GM19193 (cell line): Measurements from ENCODE around the gene KPTN.

Experiments used
- POLR2A ChIP-seq: IDR thresholded peaks from 4 replicates; pipeline ENCODE4 v1.6.1; 2011; ENCODE audit not compliant: insufficient read depth, insufficient read length; ENCODE audit errors: extremely low read depth

Gene KPTN

DNA sequence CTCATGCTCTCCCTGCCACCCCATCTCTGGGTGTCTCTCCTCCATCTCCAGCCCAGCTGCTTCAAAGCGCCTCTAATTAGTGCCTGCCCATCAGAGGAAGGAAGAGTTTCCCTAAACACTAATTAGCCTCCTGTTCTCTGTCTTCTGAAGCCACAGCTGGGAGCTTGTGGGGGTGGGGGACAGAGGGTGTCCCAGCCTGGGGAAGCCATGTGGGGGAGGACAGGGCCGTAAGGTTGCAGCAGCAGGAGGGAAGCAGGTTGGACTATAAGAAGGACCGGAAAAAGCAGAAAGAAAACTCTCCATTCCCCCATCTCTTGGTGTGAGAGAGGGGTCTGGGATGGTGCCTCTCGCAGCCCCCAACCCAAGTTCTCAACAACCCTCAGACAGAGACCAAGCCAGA, 38.5 kb downstream of the KPTN start:
- no peak for TF ChIP-seq POLR2A

DNA sequence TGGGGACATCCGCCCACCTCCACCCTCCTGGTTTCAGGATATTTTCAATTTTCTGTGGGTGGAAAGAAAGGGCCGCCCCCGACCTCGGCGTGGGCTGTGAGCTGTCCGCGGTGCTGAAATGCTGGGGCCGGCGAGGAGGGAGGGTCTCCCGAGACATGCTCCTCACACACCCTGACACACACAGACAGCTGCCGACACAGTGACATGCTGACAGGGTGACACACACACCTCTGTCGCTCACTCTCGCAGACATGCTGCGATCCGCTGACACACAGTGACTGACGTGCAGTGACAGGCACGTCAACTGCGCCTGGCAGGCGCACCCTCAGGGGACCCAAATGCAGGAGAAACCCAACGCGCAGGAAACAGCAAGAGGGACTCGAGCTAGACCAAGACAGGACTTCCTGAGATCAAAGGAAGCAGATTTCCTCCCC, 39.6 kb downstream of the KPTN start:
- TF ChIP-seq POLR2A, result no peak

DNA sequence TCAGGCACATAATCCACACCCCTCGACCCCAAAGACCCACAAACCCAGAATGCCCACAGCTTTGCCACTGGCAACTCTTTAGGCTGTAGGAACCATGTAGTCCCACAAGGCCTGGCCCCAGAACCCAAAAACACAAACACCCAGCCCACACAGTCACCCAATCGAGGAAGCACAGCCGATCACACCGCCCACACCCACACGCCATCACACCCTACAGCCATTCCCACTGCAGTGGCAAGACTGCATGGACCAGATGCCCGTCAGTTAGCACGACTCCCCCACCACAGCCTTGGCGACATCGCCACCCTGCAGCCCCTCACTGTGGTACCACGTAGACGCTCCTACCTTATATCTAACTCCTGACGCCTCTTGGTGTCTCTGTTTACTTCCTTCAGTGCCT, 40.7 kb downstream of the KPTN start:
- no peak for TF ChIP-seq POLR2A

DNA sequence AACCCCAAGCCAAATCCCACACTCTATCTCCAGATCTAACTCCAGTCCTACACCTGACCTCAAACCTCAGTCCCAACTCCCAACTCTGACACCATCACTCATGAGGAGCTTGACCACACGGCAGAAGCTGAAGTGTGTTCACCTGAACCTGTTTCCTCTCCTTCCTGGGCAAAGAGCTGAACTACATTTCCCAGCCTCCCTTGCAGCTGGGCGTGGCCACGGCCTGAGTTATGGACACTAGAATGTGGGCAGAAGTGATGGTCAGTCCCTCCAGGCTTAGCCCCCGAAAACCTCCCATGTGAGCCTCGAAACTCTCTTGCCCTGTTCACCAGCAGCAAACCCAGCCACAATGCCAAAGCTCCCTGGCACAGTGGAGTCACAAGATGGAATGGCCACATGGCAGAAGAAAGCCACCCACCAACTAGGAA, 45.2 kb downstream of the KPTN start:
- no peak for TF ChIP-seq POLR2A

DNA sequence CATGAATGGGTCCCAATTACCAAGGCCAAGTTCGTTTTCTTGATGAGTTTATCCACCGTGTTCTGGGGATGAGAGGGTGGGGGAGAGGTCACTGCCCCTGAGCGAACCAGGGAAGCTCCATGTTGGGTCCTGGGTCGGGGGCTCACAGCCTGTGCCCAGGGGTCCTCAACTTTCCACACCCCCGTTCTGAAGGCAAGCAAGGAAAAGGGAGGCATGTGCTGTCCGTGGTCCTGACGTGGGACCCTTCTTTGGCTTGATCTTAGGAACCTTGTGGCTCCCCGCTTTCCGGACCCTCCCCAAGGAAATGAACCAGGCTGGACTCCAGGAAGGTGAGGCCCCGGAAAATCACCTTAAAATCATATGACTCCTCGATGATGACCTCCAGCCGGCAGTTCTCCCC, 46.5 kb downstream of the KPTN start:
- no peak for TF ChIP-seq POLR2A

DNA sequence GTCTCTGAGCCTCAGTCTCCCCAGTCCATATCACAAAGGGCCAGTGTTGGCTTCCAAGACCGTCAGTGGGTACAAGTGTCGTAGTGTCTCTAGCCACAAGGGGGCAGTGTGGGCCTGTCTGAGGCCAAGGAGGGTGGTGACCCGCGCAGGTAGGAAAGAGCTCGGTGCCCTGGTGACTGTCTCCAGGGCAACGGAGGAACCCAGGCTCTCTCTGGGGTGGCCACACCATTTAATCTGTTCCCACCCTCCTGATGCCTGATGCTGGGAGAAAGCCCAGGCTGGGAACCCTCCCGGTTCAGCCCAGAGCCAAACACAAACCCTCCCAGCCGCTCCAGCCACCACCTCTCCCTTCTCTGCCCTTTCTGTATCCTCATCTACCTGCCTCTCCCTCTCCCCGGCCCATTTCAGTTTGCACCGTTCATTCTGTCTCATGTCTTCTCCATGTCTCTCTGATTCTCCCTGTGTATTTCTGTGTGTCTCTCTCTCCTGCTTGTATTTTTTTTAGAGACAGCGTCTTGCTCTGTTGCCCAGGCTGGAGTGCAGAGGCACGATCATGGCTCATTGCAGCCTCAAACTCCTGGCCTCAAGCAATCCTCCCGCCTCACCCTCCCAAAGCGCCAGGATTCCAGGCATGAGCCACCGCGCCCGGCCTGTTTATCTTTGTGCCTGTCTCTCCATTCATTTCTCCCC, 47.2 kb downstream of the KPTN start:
- TF ChIP-seq POLR2A, result no peak

DNA sequence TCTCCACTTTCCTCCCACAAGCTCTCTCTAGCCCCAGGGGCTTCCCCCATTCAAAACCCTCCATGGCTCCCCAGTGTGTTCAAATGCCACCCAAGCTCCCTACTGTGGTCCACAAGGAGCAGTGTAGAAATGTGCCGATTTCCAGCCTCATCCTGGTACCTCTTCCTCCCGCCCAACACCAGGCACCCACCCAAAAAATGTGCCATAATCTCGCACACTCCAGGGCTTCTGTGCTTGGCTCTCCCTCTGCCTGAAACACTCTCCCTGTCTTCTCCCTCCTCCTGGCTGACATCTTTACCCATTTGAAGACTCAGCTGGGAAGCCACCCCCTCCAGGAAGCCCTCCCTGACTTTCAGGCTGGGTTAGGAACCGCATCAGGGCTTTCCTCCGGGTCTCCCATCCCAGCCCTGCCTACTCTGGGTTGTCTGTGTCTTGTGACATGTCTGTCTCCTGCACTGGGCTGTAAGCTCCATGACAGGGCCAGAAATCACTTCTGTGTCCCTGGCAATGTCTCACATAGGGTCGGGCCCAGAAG, 48.1 kb downstream of the KPTN start:
- no peak for TF ChIP-seq POLR2A

DNA sequence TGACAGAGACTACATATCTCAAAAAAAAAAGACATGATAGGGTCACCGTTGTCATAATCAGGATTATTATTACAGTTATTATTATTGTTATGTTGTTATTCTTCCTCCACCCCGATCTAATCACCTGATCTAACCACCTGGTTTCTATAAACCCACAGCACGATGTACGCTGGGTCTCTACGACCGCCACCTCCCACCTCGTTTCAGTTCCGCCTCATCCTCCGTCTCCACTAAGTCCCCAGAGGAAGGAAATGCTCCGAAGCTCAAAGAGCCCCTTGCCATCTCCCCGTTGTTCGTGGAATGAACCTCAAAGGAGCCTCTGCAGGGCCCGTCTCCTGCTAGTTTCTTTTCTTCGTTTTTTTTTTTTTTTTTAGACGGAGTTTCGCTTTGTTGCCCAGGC, 48.8 kb downstream of the KPTN start:
- no peak for TF ChIP-seq POLR2A

DNA sequence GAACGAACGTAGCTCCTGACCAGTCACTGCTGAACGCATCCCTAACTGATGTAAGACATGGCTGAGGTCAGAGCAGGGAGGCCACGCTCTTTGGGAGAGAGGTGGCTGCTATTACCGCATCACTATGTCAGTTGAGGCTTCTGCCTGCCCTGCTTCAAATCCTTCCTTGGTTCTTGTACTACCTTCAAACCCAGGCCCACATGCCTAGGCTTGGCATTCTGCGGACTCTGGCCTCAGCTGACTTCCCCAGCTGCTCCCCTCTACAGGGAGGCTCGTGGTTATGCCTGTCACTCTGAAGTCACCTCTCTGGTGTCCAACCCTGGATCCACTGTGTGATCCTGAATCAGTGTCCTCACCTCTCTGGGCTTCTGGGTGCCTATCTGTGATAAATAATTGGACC, 49.9 kb downstream of the KPTN start:
- TF ChIP-seq POLR2A, result no peak

DNA sequence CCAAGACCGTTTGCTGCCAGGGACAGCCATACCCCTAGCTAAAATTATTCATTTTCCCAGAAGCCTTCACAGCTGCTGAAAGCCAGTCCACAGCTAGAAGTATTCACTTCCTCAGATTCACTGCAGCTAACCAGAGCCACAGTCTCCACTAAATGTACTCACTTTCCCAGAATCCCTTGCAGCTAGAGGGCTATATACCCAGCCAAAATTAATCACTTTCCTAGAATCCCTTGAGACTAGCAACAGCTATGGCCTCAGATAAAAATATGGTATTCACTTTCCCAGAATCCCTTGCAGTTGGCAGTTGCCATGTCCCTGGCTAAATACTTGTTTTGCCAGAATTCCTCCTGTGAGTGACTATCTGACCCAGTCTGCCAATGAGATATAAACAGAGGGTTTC, 50.9 kb downstream of the KPTN start:
- no peak for TF ChIP-seq POLR2A

DNA sequence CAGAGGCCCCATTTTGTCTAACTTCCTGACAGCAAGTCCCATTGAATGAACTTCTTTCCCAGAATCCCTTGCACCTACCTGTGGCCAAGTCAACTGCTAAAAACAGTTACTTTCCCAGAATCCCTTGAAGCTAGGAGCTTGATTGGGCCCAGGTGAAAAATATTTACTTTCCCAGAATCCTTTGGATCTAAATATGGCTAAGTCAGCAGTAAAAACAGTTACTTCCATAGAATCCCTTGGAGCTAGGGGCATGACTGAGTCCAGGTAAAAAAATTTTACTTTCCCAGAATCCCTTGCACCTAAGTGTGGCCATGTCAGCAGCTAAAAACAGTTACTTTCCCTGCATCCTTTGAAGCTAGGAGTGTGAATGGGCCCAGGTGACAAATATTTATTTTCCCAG, 51.5 kb downstream of the KPTN start:
- TF ChIP-seq POLR2A, result no peak

DNA sequence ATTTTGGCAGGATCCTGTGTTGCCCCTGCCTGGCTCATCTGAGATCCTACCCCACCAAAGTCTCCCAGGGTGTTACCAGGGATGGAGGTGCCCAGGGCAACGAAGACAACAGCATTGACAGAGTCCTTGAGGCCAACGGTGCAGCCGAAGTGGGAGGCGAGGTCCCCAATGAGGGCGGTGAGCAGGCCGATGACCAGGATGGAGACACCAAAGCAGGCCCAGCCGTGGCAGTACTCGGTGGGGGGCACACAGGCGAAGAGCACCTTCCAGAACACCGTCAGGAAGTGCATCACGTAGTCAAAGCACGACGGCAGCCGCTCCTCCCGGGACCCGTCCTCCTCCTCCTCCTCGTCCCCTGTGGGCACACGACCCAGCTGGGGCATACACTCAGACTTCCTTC, 51.9 kb downstream of the KPTN start:
- no peak for TF ChIP-seq POLR2A

DNA sequence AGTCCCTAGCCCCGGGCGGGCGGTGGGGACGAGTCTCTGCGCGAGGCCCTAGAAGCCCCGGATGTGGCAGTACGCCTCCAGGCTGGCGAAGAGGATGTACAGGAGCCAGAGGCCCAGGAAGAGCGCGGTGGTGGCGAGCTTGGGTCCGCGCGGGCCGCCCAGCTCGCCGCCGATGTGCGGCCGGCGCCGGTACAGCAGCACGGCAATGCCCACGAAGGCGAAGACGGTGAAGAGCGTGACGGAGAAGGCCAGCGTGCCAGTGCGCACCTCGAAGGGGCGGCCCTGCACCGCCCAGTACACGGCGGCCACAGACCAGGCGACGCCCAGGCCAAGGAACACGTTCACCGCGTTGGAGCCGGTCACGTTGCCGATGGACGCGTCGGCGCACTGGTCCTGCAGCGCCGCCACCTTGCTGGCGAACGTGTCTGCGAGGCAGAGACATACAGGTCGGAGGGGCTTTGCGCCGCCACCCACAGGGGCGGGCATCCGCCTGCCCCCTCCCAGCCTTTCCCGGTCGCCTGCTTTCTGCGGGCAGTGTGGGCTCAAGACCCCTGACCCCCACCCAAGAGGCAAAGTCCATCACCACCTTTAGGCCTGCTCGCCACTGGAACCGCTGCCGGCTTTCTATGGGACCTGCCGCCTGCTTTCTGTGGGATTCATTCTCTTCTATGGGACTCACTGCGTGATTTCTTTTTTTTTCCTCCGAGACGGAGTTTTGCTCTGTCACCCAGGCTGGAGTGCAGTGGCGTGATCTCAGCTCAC, 53.8 kb downstream of the KPTN start:
- no peak for TF ChIP-seq POLR2A

DNA sequence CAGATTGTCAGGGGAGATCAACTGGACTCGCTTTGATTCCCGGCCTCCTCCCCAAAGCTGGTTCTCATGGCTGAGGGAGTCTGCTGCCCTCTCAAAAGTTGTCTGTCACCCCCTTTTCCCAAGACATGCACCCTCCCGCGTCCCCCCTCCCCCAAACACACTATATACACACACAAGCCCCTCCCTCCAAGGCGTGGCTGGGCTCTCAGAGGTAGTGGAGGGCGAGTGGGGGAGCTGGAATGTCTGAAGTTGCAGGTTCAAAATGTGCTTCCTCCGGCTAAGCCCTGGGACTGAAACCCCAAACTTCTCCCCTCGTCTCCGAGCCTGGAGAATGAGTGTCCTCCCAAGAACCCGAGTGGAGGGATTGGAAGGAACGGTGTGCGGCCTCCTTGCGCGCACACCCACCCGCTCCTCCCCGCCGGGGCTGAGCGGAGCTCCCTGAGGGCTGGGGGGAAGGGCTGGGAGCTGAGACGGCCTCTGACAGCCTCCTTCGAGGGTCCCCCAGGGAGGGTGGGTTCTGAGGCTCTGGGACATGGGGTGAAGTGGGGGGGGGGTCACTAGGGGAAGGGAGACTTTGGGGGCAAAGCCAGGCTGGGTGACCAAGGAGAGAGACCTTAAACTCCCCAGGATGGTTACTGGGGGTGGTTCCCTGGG, 54.8 kb downstream of the KPTN start:
- TF ChIP-seq POLR2A, result no peak

DNA sequence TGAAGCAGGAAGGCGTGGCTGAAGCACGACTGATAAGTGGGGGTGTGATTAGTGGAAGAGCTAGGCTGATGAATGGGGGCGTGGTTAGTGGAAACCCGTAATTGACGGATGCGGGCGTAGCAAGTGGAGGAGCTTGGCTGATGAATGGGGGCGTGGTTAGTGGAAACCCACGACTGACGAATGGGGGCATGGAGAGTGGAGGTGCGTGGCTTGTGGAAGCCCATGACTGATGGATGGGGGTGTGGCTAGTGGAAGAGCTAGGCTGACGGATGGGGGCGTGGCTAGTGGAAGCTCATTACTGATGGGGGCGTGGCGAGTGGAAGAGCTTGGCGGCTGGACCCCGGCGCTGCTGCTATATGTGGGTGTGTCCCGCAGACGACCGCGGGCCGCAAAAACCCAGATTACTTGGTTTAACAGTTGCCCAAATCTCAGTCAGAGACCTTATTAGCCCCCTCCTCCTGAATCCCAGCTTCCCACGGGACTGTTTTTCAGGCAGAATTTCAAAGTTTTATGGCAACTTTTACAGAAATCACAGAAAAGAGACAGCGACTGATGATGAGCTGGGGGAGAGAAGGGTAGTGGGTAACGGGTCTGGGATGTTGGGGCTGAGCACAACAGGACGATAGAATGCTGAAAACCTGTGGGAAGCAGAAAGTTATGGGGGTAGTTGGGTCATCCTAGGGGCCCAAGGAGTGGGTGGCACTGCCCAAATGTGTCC, 55.7 kb downstream of the KPTN start:
- TF ChIP-seq POLR2A, result no peak

DNA sequence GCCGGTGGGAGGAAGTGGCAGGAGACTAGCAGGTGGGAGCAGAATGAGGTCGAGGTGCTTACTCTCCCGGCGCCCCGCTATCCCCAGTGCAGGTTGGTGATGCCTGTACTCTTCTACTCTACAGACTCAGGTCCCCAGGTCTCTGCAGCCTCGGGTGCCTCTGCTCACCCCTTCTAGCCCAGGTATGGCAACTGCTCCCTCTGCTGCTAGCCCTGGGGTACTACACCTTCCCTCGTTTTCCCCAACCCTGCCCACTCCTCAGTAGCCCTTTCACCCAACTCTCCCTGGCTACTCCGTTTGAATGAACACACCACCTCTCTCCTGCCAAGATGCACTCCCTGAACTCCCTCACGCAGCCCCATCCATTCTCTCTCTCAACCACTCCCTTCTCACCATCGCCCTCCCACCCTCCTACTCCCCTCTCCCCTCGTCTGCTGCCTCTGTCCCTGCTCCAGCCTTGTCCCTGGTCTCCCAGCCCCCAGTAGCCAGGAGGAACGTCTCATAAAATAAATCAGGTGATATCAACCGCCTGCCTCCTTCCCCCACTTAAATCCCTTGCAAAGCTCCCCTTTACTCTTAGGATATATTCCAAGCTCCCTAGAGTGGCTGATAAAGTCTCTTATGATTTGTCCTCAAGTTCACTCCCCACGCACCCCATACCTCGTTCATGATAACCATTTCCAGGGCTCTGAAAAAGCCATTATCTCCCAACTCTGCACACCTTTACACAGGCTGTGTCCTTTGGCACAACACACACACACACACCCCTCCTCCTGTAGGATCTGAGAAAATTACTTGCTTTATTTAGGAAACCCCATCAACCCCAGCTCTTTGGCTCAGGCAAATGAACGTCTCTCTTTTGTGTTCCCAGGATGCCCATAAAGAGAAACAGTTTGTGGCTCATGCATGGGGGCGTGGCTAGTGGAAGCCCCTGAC, 56.5 kb downstream of the KPTN start:
- no peak for TF ChIP-seq POLR2A
